ENCODE data around the gene USP17L28. TPM values are rescaled to one million over a fixed set of nuclear protein-coding genes. Genes with fewer than 3 reads are reported as not detected.
"Not testable (repeated sequence)": the region's sequence is repeated elsewhere in the genome, so short reads cannot be mapped to it uniquely, and the experiment has no call there.

Gene USP17L28
- not detected for total RNA-seq (ENCODE audit: unreplicated experiment)
- long read RNA-seq: 0 reads

GRCh38 chr4:9348593-9348992 lies at the start of gene USP17L28:
TSS of gene USP17L28 (plus strand) at chr4:9348893. CDS start at chr4:9348893, 0 bp downstream.
- H3K9me3 Mint-ChIP-seq (ENCODE audit: unreplicated experiment); H3K4me3 Mint-ChIP-seq (ENCODE audit: unreplicated experiment); H3K36me3 Mint-ChIP-seq (ENCODE audit: unreplicated experiment); DNase-seq; H3K27ac Mint-ChIP-seq (ENCODE audit: unreplicated experiment); H3K4me1 Mint-ChIP-seq (ENCODE audit: low read depth, unreplicated experiment); H3K27me3 Mint-ChIP-seq (ENCODE audit: unreplicated experiment): not testable (repeated sequence)

DNA sequence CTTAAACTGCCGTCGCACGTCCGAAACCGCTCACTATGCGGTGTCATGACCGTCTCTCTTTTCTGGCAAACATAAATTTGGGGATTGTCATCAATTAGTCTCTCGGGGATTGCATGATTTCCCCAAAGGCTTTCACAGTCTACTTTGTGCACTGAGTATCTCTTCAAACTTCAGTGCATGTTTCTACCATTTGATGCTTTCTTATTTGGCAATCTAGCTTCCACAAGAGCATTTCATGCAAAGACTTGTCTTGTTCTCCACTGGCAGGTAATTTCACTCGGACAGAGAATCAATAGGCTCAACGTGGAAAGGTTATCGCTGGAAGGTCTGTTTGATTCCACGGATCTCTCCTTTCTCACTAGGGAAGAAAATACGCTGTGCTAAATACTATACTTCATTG lies 24.5 kb upstream of the USP17L28 start:
- H3K4me3 Mint-ChIP-seq (ENCODE audit: unreplicated experiment); H3K36me3 Mint-ChIP-seq (ENCODE audit: unreplicated experiment); H3K4me1 Mint-ChIP-seq (ENCODE audit: low read depth, unreplicated experiment); H3K9me3 Mint-ChIP-seq (ENCODE audit: unreplicated experiment); H3K27me3 Mint-ChIP-seq (ENCODE audit: unreplicated experiment); H3K27ac Mint-ChIP-seq (ENCODE audit: unreplicated experiment); DNase-seq: not testable (repeated sequence)

- H3K27me3 Mint-ChIP-seq (ENCODE audit: unreplicated experiment); H3K36me3 Mint-ChIP-seq (ENCODE audit: unreplicated experiment); H3K27ac Mint-ChIP-seq (ENCODE audit: unreplicated experiment); H3K4me1 Mint-ChIP-seq (ENCODE audit: low read depth, unreplicated experiment); H3K4me3 Mint-ChIP-seq (ENCODE audit: unreplicated experiment); H3K9me3 Mint-ChIP-seq (ENCODE audit: unreplicated experiment); DNase-seq: not testable (repeated sequence)
These were observed 23.8 kb upstream of the USP17L28 start, which contains the start of gene USP17L24 for GRCh38 chr4:9324865-9325264. TSS of gene USP17L24 (plus strand) at chr4:9325165. CDS start at chr4:9325165, 0 bp downstream.

DNA sequence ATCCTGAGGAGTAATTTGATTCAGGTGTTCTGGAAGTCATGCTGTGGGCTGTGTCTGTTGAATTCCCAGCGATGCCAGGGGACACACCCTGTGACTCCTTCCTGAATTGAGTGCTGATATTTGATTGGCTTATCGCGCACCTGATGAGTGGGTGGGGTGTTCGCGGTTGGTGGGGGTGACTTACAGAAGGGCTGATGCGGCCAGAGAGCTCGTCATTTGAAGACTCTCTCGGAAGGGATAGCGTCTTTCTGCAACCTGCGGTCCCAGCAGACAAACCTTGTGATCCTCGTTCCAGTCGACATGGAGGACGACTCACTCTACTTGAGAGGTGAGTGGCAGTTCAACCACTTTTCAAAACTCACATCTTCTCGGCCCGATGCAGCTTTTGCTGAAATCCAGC lies 19.1 kb upstream of the USP17L28 start, which contains the start of gene USP17L25:
TSS of gene USP17L25 (plus strand) at position 301 of the 400 bp plus-strand sequence. CDS start at position 301, 0 bp downstream.
- H3K4me1 Mint-ChIP-seq (ENCODE audit: low read depth, unreplicated experiment); H3K27me3 Mint-ChIP-seq (ENCODE audit: unreplicated experiment); DNase-seq; H3K9me3 Mint-ChIP-seq (ENCODE audit: unreplicated experiment); H3K4me3 Mint-ChIP-seq (ENCODE audit: unreplicated experiment); H3K27ac Mint-ChIP-seq (ENCODE audit: unreplicated experiment); H3K36me3 Mint-ChIP-seq (ENCODE audit: unreplicated experiment): not testable (repeated sequence)

- not testable (repeated sequence) for H3K4me3 Mint-ChIP-seq (ENCODE audit: unreplicated experiment); H3K27ac Mint-ChIP-seq (ENCODE audit: unreplicated experiment); H3K36me3 Mint-ChIP-seq (ENCODE audit: unreplicated experiment); H3K27me3 Mint-ChIP-seq (ENCODE audit: unreplicated experiment); DNase-seq; H3K4me1 Mint-ChIP-seq (ENCODE audit: low read depth, unreplicated experiment); H3K9me3 Mint-ChIP-seq (ENCODE audit: unreplicated experiment)
These were observed 14.3 kb upstream of the USP17L28 start, which contains the start of gene USP17L26 for GRCh38 chr4:9334358-9334757. TSS of gene USP17L26 (plus strand) at chr4:9334658. CDS start at chr4:9334658, 0 bp downstream.

- H3K4me3 Mint-ChIP-seq (ENCODE audit: unreplicated experiment); H3K9me3 Mint-ChIP-seq (ENCODE audit: unreplicated experiment); H3K36me3 Mint-ChIP-seq (ENCODE audit: unreplicated experiment); DNase-seq; H3K27ac Mint-ChIP-seq (ENCODE audit: unreplicated experiment); H3K27me3 Mint-ChIP-seq (ENCODE audit: unreplicated experiment); H3K4me1 Mint-ChIP-seq (ENCODE audit: low read depth, unreplicated experiment): not testable (repeated sequence)
These were observed 9.6 kb upstream of the USP17L28 start, which contains the start of gene USP17L5 for GRCh38 chr4:9339103-9339502. TSS of gene USP17L5 (plus strand) at chr4:9339403. CDS start at chr4:9339403, 0 bp downstream.

GRCh38 chr4:9343848-9344247 lies 4.8 kb upstream of the USP17L28 start, which contains the start of gene USP17L27:
TSS of gene USP17L27 (plus strand) at chr4:9344148. CDS start at chr4:9344148, 0 bp downstream.
- not testable (repeated sequence) for H3K9me3 Mint-ChIP-seq (ENCODE audit: unreplicated experiment); H3K27me3 Mint-ChIP-seq (ENCODE audit: unreplicated experiment); DNase-seq; H3K36me3 Mint-ChIP-seq (ENCODE audit: unreplicated experiment); H3K27ac Mint-ChIP-seq (ENCODE audit: unreplicated experiment); H3K4me3 Mint-ChIP-seq (ENCODE audit: unreplicated experiment); H3K4me1 Mint-ChIP-seq (ENCODE audit: low read depth, unreplicated experiment)

DNA sequence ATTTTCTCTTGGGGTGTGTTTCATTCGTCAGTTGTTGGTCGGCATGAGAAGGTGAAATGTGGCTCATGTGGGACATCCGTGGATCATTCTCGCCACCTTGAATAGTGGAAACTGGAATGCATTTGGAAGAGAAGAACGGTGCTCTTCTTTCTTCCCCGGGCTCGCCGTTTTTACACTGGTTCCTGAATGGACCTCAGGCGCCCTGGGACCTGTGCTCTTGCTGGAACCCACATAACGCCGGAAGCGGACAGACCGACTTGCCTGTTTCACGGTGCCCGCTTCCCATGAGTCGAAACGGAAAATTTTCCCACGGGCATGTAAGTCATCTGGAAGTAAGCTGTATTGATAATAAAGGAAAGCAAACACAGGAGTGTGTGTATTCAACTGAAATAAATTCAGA lies 2.2 kb downstream of the USP17L28 start:
- not testable (repeated sequence) for H3K36me3 Mint-ChIP-seq (ENCODE audit: unreplicated experiment); H3K27ac Mint-ChIP-seq (ENCODE audit: unreplicated experiment); H3K4me1 Mint-ChIP-seq (ENCODE audit: low read depth, unreplicated experiment); H3K27me3 Mint-ChIP-seq (ENCODE audit: unreplicated experiment); DNase-seq; H3K9me3 Mint-ChIP-seq (ENCODE audit: unreplicated experiment); H3K4me3 Mint-ChIP-seq (ENCODE audit: unreplicated experiment)

DNA sequence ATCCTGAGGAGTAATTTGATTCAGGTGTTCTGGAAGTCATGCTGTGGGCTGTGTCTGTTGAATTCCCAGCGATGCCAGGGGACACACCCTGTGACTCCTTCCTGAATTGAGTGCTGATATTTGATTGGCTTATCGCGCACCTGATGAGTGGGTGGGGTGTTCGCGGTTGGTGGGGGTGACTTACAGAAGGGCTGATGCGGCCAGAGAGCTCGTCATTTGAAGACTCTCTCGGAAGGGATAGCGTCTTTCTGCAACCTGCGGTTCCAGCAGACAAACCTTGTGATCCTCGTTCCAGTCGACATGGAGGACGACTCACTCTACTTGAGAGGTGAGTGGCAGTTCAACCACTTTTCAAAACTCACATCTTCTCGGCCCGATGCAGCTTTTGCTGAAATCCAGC lies 4.6 kb downstream of the USP17L28 start, which contains the start of gene USP17L29:
TSS of gene USP17L29 (plus strand) at position 301 of the 400 bp plus-strand sequence. CDS start at position 301, 0 bp downstream.
- not testable (repeated sequence) for H3K36me3 Mint-ChIP-seq (ENCODE audit: unreplicated experiment); H3K4me1 Mint-ChIP-seq (ENCODE audit: low read depth, unreplicated experiment); DNase-seq; H3K27ac Mint-ChIP-seq (ENCODE audit: unreplicated experiment); H3K9me3 Mint-ChIP-seq (ENCODE audit: unreplicated experiment); H3K4me3 Mint-ChIP-seq (ENCODE audit: unreplicated experiment); H3K27me3 Mint-ChIP-seq (ENCODE audit: unreplicated experiment)

- H3K4me1 Mint-ChIP-seq (ENCODE audit: low read depth, unreplicated experiment); H3K27ac Mint-ChIP-seq (ENCODE audit: unreplicated experiment); DNase-seq; H3K27me3 Mint-ChIP-seq (ENCODE audit: unreplicated experiment); H3K36me3 Mint-ChIP-seq (ENCODE audit: unreplicated experiment); H3K4me3 Mint-ChIP-seq (ENCODE audit: unreplicated experiment); H3K9me3 Mint-ChIP-seq (ENCODE audit: unreplicated experiment): not testable (repeated sequence)
These were observed 14.1 kb downstream of the USP17L28 start, which contains the start of gene USP17L30 for GRCh38 chr4:9362829-9363228. TSS of gene USP17L30 (plus strand) at chr4:9363129. CDS start at chr4:9363129, 0 bp downstream.

GRCh38 chr4:9379881-9380280 lies 31.2 kb downstream of the USP17L28 start:
- DNase-seq; H3K9me3 Mint-ChIP-seq (ENCODE audit: unreplicated experiment); H3K4me3 Mint-ChIP-seq (ENCODE audit: unreplicated experiment); H3K27ac Mint-ChIP-seq (ENCODE audit: unreplicated experiment); H3K27me3 Mint-ChIP-seq (ENCODE audit: unreplicated experiment); H3K36me3 Mint-ChIP-seq (ENCODE audit: unreplicated experiment); H3K4me1 Mint-ChIP-seq (ENCODE audit: low read depth, unreplicated experiment): not testable (repeated sequence)

All from glutamatergic neuron (in vitro differentiated cells).